Measurements from ENCODE around the gene HOXC5. TPM values are rescaled to one million over a fixed set of nuclear protein-coding genes. Genes with fewer than 3 reads are reported as not detected.
A peak's percentile ranks its signal among the peaks of the same experiment; 100 is the strongest.

Gene HOXC5
- total RNA-seq (2021) (0.61 and 1.8 TPM in 2 replicates), Bru-seq, nascent RNA (percentile 62 among the genes with signal in this experiment), BruChase-seq, experiment 1, labeled RNA remaining after a 2-hour chase (percentile 69 among the genes with signal in this experiment), BruChase-seq, experiment 2, labeled RNA remaining after a 6-hour chase (percentile 26 among the genes with signal in this experiment)
- long read RNA-seq = 0 reads

DNA sequence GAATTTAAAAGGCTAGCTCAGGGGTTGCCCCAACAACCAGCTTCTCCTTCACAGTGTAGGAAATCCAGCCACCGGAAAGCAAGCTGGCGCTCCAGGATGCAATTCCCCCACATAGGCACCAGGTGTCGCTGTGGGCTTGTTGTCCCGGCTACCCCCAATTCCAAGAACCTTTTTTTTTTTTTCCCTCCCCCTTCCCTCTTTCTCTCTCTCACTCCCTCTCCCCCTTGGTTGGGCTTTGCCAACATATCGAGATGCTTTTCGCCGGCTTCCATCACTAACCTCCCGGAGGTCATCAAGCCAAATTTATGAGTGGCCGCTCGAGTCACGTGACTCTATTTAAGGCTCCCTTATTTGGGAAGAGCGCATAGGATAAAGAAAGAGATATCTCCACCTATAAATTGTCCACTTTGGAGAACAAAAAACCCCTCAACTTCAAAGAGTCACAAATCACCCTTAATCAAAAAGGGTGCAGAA, at the start of gene HOXC5:
HOXC5 (plus strand) TSS at position 424 of the 474 bp plus-strand sequence. CDS start 73 bp downstream, outside the sequence.
- H3F3A ChIP-seq (ENCODE audit: insufficient read depth, low read depth) = no peaks in the 10 kb centered on the region
- ChIA-PET CTCF (interaction anchor here (0.6 to 2.5 kb wide), 19 partner anchors 9 to 293 kb away, joined by 3 to 32 read pairs (median 7); partner anchors contain the start of gene SMUG1), POLR2A (ENCODE audit: unreplicated experiment) (interaction anchor here (0.6 to 0.7 kb wide), 2 partner anchors 133 to 274 kb away, joined by 3 to 8 read pairs; no protein-coding TSS in a partner anchor)
- TF ChIP-seq EZH2 (IDR thresholded peaks at IDR 0.05; ENCODE audit: low read depth) = no peak
- TF ChIP-seq, protein P1, sequence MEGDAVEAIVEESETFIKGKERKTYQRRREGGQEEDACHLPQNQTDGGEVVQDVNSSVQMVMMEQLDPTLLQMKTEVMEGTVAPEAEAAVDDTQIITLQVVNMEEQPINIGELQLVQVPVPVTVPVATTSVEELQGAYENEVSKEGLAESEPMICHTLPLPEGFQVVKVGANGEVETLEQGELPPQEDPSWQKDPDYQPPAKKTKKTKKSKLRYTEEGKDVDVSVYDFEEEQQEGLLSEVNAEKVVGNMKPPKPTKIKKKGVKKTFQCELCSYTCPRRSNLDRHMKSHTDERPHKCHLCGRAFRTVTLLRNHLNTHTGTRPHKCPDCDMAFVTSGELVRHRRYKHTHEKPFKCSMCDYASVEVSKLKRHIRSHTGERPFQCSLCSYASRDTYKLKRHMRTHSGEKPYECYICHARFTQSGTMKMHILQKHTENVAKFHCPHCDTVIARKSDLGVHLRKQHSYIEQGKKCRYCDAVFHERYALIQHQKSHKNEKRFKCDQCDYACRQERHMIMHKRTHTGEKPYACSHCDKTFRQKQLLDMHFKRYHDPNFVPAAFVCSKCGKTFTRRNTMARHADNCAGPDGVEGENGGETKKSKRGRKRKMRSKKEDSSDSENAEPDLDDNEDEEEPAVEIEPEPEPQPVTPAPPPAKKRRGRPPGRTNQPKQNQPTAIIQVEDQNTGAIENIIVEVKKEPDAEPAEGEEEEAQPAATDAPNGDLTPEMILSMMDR (conservative IDR thresholded peaks at IDR 0.05) = peak; percentile 98
- peak within 1 kb of the TSS; percentile 47 for H3K4me3 ChIP-seq
- H4K20me1 ChIP-seq (ENCODE audit: insufficient read depth) = no peaks in the 10 kb centered on the region
- no TSS peak for BruUV-seq (replicated peaks)
- no peak within 1 kb of the TSS for H3K27ac ChIP-seq
- no peaks in the 10 kb centered on the region for H3K36me3 ChIP-seq (ENCODE audit: low read depth)
- H2AFZ ChIP-seq = peak within 1 kb of the TSS; percentile 40; the same call in 1 of the 2 replicates
- H3K79me2 ChIP-seq (ENCODE audit: low read depth) = no peaks in the 10 kb centered on the region
- H3K4me2 ChIP-seq = peak within 1 kb of the TSS; percentile 80
- H3K4me1 ChIP-seq (replicated peaks; ENCODE audit: insufficient read depth) = 0 out of 2 replicates have a peak, but pooled peaks cover 5% of the 10 kb centered on the region
- no peaks in the 10 kb centered on the region for H3K9me3 ChIP-seq (ENCODE audit: insufficient read depth, low read depth)
- intact Hi-C loops (cut with micrococcal nuclease; ENCODE audit: unreplicated experiment) = loop anchor here (1.0 to 2.0 kb wide), 2 partner anchors 159 to 168 kb away; no protein-coding TSS in a partner anchor
- H3K27me3 ChIP-seq (ENCODE audit: insufficient read depth, low read depth) = no peaks in the 10 kb centered on the region
- H3K9me2 ChIP-seq (ENCODE audit: insufficient read depth) = no peaks in the 10 kb centered on the region
- DNase-seq = peak; percentile 50 to 68

DNA sequence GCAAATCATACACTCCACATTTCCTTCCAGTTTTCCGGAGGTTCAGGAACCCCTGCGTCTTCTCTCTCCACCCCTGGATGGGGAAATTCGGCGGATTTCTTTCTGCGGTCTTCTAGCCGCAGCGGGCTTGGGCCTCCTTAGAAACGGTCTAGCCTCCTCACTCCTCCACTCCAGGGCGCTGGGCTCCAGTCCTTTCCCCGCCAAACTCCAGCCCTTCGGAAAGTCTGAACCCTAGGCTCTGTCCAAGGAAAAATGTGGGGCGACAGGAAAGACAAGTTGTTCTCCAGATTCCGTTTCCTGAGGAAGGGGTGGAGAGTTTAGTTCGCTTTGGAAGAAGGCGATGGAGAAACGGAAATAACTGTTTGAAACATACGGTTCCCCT, 49.3 kb upstream of the HOXC5 start:
- Histone ChIP-seq H2AFZ (no peak overlapping the region), H3K4me2 (no peak overlapping the region)
- CTCF ChIA-PET = no interaction called here

DNA sequence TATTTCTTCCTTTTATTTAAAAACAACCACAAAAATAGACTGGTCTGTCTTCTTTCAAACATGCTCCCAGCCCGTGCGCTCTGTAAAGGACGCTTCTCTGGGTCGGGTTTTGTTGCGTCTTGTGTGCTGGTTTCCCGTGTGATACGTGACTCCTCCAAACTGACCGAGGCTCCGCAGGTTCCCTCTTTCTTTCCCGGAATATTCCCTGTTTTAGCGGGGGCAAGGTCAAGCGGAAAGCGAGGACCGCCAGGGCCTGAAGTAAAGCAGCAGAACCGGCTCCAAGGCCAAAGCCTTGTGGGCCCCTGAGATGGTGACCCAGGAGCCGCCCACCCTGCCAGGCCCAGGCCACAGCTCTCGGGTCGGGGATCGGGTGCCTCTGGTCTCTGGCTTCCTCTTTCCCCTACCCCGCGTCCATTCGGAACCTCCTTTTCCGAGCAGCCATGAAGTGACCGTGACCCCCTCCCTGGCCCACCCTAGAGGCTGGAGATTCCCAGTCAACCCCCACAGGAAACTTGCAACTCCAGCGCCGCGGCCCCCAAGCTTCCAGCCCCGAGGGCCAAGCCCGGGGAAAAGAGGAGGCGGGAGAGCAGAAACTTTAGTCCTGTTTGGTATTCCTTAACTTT, 48.8 kb upstream of the HOXC5 start:
- no peaks in the 10 kb centered on the region for H3K27me3 ChIP-seq (ENCODE audit: insufficient read depth, low read depth)
- peaks cover 9% of the 10 kb centered on the region; the same call in 1 of the 2 replicates for H3F3A ChIP-seq (ENCODE audit: insufficient read depth, low read depth)
- no peak overlapping the region for H3K4me3 ChIP-seq
- no peaks in the 10 kb centered on the region for H3K9me2 ChIP-seq (ENCODE audit: insufficient read depth)
- H3K79me2 ChIP-seq (ENCODE audit: low read depth) = no peaks in the 10 kb centered on the region
- CTCF ChIA-PET = interaction anchor here (0.7 kb wide), 2 partner anchors 132 to 215 kb away, joined by 3 to 4 read pairs; no protein-coding TSS in a partner anchor
- H3K27ac ChIP-seq = no peak overlapping the region
- TF ChIP-seq, protein P1 (conservative IDR thresholded peaks at IDR 0.05) = no peak
- no peak for TF ChIP-seq EZH2 (IDR thresholded peaks at IDR 0.05; ENCODE audit: low read depth)
- H4K20me1 ChIP-seq (ENCODE audit: insufficient read depth) = no peaks in the 10 kb centered on the region
- intact Hi-C loops (cut with micrococcal nuclease; ENCODE audit: unreplicated experiment) = no loop called here
- peaks cover 14% of the 10 kb centered on the region for H3K4me1 ChIP-seq (replicated peaks; ENCODE audit: insufficient read depth)
- H3K4me2 ChIP-seq = peak overlapping the region; percentile 44; the same call in 1 of the 2 replicates
- DNase-seq = no peak
- no peak overlapping the region for H2AFZ ChIP-seq
- no peaks in the 10 kb centered on the region for H3K36me3 ChIP-seq (ENCODE audit: low read depth)
- BruUV-seq (replicated peaks) = no TSS peak
- H3K9me3 ChIP-seq (ENCODE audit: insufficient read depth, low read depth) = no peaks in the 10 kb centered on the region
- POLR2A ChIA-PET (ENCODE audit: unreplicated experiment) = no interaction called here

More for the DNA sequence above, 49.3 kb upstream of the HOXC5 start:
- Histone ChIP-seq H3K79me2 (ENCODE audit: low read depth) (no peaks in the 10 kb centered on the region), H4K20me1 (ENCODE audit: insufficient read depth) (no peaks in the 10 kb centered on the region), H3K36me3 (ENCODE audit: low read depth) (no peaks in the 10 kb centered on the region), H3F3A (ENCODE audit: insufficient read depth, low read depth) (peaks cover 6% of the 10 kb centered on the region; the same call in 1 of the 2 replicates), H3K9me3 (ENCODE audit: insufficient read depth, low read depth) (no peaks in the 10 kb centered on the region), H3K27me3 (ENCODE audit: insufficient read depth, low read depth) (no peaks in the 10 kb centered on the region), H3K27ac (no peak overlapping the region), H3K9me2 (ENCODE audit: insufficient read depth) (no peaks in the 10 kb centered on the region), H3K4me3 (no peak overlapping the region), H3K4me1 (replicated peaks; ENCODE audit: insufficient read depth) (peaks cover 9% of the 10 kb centered on the region; the same call in 1 of the 2 replicates)
- POLR2A ChIA-PET (ENCODE audit: unreplicated experiment) = no interaction called here
- BruUV-seq (replicated peaks) = no TSS peak
- intact Hi-C loops (cut with micrococcal nuclease; ENCODE audit: unreplicated experiment) = no loop called here
- TF ChIP-seq, protein P1 (conservative IDR thresholded peaks at IDR 0.05) = no peak
- TF ChIP-seq EZH2 (IDR thresholded peaks at IDR 0.05; ENCODE audit: low read depth) = no peak
- DNase-seq = no peak
